B cell (primary cell): ENCODE results near the gene PTPRN2. TPM values are rescaled to one million over a fixed set of nuclear protein-coding genes. Genes with fewer than 3 reads are reported as not detected.

Experiments
- ATAC-seq: fragments of 200-7000 bp; cut with Tn5 transposase; one replicate; pipeline ENCODE4 v1.10.0; 2021; ENCODE audit warnings: low read depth, mild to moderate bottlenecking, moderate number of reproducible peaks, moderate library complexity
- CTCF ChIA-PET: fragments of 350-600 bp; sonication (Branson Sonifier 250); formaldehyde crosslinking; loops from one replicate; lab custom pipeline; 2021; ENCODE audit warnings: antibody characterized with exemption, inconsistent platforms; lab: Charles Lee
- POLR2A ChIA-PET: fragments of 350-600 bp; sonication (Branson Sonifier 250); formaldehyde crosslinking; loops from one replicate; lab custom pipeline; 2021; ENCODE audit warnings: antibody characterized with exemption; lab: Charles Lee
- DNase-seq: peaks from one replicate; pipeline ENCODE4 v3.0.0; 2013
- H2AFZ ChIP-seq: 2 replicates; pipeline ENCODE4 v1.6.1; 2012; ENCODE audit warnings: mild to moderate bottlenecking, low read depth, low read length; ENCODE audit not compliant: insufficient read depth, poor library complexity, severe bottlenecking
- H3K27ac ChIP-seq, 2 donors: 1 replicate in 1 of 2; 2 replicates in 1 of 2; pipeline ENCODE4 v1.5.1; 2012 to 2013; ENCODE audit warnings: low read length in 2 of 2, mild to moderate bottlenecking in 2 of 2, moderate library complexity in 1 of 2
- H3K27me3 ChIP-seq, 4 experiments: fragments of 200-600 bp in 1 of 4; sonication (generic) in 1 of 4; replicated peaks in 1 of 4; 1 replicate in 2 of 4; 2 replicates in 2 of 4; pipeline versions ENCODE4 v1.6.1 to v1.7.0; 2013 to 2016; ENCODE audit warnings: low read length in 3 of 4, mild to moderate bottlenecking in 2 of 4, mixed read lengths in 1 of 4, moderate library complexity in 1 of 4; ENCODE audit not compliant: insufficient read depth in 4 of 4, control insufficient read depth in 3 of 4; ENCODE audit errors: control extremely low read depth in 1 of 4
- H3K36me3 ChIP-seq, 2 experiments: replicated peaks in 1 of 2; 1 replicate in 1 of 2; 2 replicates in 1 of 2; pipeline versions ENCODE4 v1.6.1 to v1.7.1; 2013; ENCODE audit warnings: low read length in 1 of 2; ENCODE audit not compliant: insufficient read depth in 2 of 2, control insufficient read depth in 1 of 2; ENCODE audit errors: control extremely low read depth in 1 of 2, extremely low read depth in 1 of 2
- H3K4me1 ChIP-seq, 2 donors: fragments of 200-600 bp in 1 of 2; sonication (generic) in 1 of 2; 1 replicate in 1 of 2; 2 replicates in 1 of 2; pipeline versions ENCODE4 v1.5.1 to v1.6.1; 2013 to 2017; ENCODE audit warnings: low read length in 2 of 2; ENCODE audit not compliant: control insufficient read depth in 2 of 2, insufficient read depth in 2 of 2
- H3K4me2 ChIP-seq: replicated peaks from 2 replicates; pipeline ENCODE3; 2012; ENCODE audit warnings: mild to moderate bottlenecking, low read depth, low read length; ENCODE audit not compliant: poor library complexity, severe bottlenecking
- H3K4me3 ChIP-seq, 5 experiments: fragments of 200-600 bp in 1 of 5; sonication (generic) in 1 of 5; 1 replicate in 3 of 5; 2 replicates in 2 of 5; pipeline versions ENCODE4 v1.5.1 to v1.7.0; 2011 to 2016; ENCODE audit warnings: low read length in 4 of 5, mild to moderate bottlenecking in 4 of 5, low read depth in 2 of 5, control low read depth in 1 of 5, moderate library complexity in 1 of 5; ENCODE audit not compliant: insufficient read depth in 1 of 5; ENCODE audit errors: control extremely low read depth in 1 of 5, extremely low read depth in 1 of 5
- H3K79me2 ChIP-seq: fragments of 200-600 bp; sonication (generic); one replicate; pipeline ENCODE4 v1.6.0; 2016; ENCODE audit warnings: low read length; ENCODE audit not compliant: control insufficient read depth, insufficient read depth
- H3K9ac ChIP-seq: fragments of 200-600 bp; sonication (generic); 2 replicates; pipeline ENCODE4 v1.6.1; 2017; ENCODE audit warnings: mild to moderate bottlenecking, low read length, moderate library complexity
- H3K9me3 ChIP-seq, 3 donors: one replicate each; pipeline versions ENCODE4 v1.6.1 to v1.7.1; 2013; ENCODE audit warnings: low read length in 2 of 3; ENCODE audit not compliant: control insufficient read depth in 2 of 3, insufficient read depth in 1 of 3; ENCODE audit errors: control extremely low read depth in 1 of 3
- H4K20me1 ChIP-seq: 2 replicates; pipeline ENCODE4 v1.6.0; 2012; ENCODE audit warnings: mild to moderate bottlenecking, low read length; ENCODE audit not compliant: insufficient read depth, control insufficient read depth, poor library complexity, severe bottlenecking
- H3K27ac Mint-ChIP-seq: one replicate; pipeline ENCODE4 v1.8.0; 2021; ENCODE audit warnings: mixed read lengths
- H3K27me3 Mint-ChIP-seq: one replicate; pipeline ENCODE4 v1.8.0; 2021; ENCODE audit warnings: mixed read lengths
- H3K4me1 Mint-ChIP-seq: one replicate; pipeline ENCODE4 v1.8.0; 2021; ENCODE audit warnings: mixed read lengths
- H3K4me3 Mint-ChIP-seq: one replicate; pipeline ENCODE4 v1.8.0; 2021; ENCODE audit warnings: mixed read lengths
- H3K9me3 Mint-ChIP-seq: one replicate; pipeline ENCODE4 v1.8.0; 2022; ENCODE audit warnings: mixed read lengths; ENCODE audit not compliant: insufficient read depth
- EZH2 ChIP-seq: IDR thresholded peaks from 2 replicates; pipeline ENCODE4 v1.6.1; 2012; ENCODE audit warnings: borderline replicate concordance, low read depth, mild to moderate bottlenecking, moderate library complexity, low read length; ENCODE audit not compliant: insufficient read depth, poor library complexity, severe bottlenecking
- WGBS: methylation state at CpG from one replicate; pipeline ENCODE4 v1.1.5; 2013; ENCODE audit warnings: missing lambda C conversion rate; ENCODE audit not compliant: insufficient coverage; 5-methylcytosine and 5-hydroxymethylcytosine counted together
- intact Hi-C: fragments of 100-400 bp; cut with micrococcal nuclease; formaldehyde crosslinking; loops from one replicate; pipeline ENCODE4 v1.10.0; 2022
- polyA plus RNA-seq: library from polyadenylated mRNA; depleted of rRNA; stranded (reverse); fragments of >200 nt; gene quantifications from 2 replicates; pipeline ENCODE4 v1.2.3, GENCODE V29; 2012
- total RNA-seq, 2 donors: library from RNA; stranded (reverse); fragments of 120-200 nt in 1 of 2; gene quantifications; 1 replicate in 1 of 2; 2 replicates in 1 of 2; pipeline versions ENCODE4 v1.2.3 to v1.2.4, GENCODE V29; 2013 to 2022
- TF ChIP-seq, protein P1 (sequence below): fragments of 200-600 bp; IDR thresholded peaks from one replicate; pipeline ENCODE4 v1.8.0; 2022; ENCODE audit warnings: antibody characterized with exemption, mild to moderate bottlenecking

The PTPRN2 gene
- total and polyA plus RNA-seq, 2 donors (not counting 1 experiment from before 2014, with no cell fraction given) = 2.0 to 5.0 TPM

DNA sequence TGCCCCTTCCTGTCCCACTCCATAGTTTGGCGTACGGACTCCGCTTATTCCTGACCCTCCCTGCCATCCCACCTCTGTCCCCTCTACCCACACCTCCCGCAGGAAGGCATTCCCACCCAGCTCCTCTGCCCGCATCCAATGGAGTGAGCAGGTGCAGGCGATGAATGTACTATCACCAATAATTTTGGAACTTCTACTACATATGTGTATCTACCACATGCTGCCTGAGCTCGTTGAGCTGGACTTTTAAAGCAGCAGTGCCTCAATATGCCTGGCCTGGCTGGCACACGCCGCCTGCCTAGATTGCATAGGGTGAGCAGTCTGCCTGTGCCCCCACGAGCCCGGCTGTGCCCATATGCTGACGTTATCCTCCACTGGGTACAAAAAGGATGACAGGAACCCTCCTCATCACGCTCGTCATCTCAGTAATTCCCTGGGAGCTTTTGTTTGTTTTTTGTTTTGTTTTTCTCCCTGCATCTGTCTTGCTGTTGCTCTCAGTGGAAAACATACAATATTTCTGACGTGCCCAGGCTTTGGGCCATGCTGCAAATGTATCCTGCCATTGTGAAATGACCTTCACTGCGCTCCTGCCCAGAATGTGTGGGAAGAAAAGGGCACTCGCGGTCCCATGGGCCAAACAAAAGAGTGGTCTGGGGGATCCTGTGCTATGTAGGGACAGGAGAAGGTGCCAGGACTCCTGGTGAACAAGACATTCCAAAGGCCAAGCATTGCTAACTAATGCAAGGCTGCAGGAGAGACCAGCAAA is 302.8 kb downstream of the PTPRN2 start:
- H3K4me1 Mint-ChIP-seq = no peaks in the 10 kb centered on the region
- no peaks in the 10 kb centered on the region for H3K27me3 Mint-ChIP-seq
- POLR2A ChIA-PET = no interaction called here
- CTCF ChIA-PET = no interaction called here
- intact Hi-C loops = no loop called here
- Histone ChIP-seq H3K9ac (no peak overlapping the region), H3K27me3 (no peaks in the 10 kb centered on the region), H3K36me3 (no peaks in the 10 kb centered on the region), H3K4me1 (no peaks in the 10 kb centered on the region), H3K9me3 (peaks cover 0 to 44% (median 8%) of the 10 kb centered on the region in 3 donors), H3K79me2 (no peaks in the 10 kb centered on the region), H3K4me2 (no peak overlapping the region), H2AFZ (no peak overlapping the region), H3K27ac (no peak overlapping the region), H3K4me3 (no peak overlapping the region), H4K20me1 (no peaks in the 10 kb centered on the region)
- WGBS = 86% methylated on average over 12 of the region's 18 CpGs
- TF ChIP-seq, protein P1, sequence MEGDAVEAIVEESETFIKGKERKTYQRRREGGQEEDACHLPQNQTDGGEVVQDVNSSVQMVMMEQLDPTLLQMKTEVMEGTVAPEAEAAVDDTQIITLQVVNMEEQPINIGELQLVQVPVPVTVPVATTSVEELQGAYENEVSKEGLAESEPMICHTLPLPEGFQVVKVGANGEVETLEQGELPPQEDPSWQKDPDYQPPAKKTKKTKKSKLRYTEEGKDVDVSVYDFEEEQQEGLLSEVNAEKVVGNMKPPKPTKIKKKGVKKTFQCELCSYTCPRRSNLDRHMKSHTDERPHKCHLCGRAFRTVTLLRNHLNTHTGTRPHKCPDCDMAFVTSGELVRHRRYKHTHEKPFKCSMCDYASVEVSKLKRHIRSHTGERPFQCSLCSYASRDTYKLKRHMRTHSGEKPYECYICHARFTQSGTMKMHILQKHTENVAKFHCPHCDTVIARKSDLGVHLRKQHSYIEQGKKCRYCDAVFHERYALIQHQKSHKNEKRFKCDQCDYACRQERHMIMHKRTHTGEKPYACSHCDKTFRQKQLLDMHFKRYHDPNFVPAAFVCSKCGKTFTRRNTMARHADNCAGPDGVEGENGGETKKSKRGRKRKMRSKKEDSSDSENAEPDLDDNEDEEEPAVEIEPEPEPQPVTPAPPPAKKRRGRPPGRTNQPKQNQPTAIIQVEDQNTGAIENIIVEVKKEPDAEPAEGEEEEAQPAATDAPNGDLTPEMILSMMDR = no peak
- TF ChIP-seq EZH2 = no peak
- no peak overlapping the region for H3K27ac Mint-ChIP-seq
- H3K9me3 Mint-ChIP-seq = peaks cover 15% of the 10 kb centered on the region
- H3K4me3 Mint-ChIP-seq = no peak overlapping the region
- DNase-seq (no peak), ATAC-seq (no peak)

DNA sequence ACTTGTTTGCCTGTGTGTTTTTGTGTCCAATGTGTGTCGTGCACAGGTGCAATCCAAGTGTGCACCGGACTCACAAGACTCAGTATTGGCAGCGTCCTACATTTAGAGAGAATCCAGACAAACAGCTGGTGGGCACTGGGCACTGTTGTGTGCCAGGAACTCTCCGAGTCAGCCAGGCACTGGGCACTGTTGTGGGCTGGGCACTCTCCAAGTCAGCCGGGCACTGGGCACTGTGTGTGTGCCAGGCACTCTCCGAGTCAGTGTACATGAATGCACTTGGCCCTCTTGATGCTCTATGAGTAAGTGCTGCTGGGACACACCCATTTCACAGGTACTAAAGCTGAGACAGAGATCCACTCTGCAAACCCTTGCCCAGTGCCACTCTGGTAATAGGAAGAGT is 303.5 kb downstream of the PTPRN2 start:
- Mint-ChIP-seq H3K4me3 (no peak overlapping the region), H3K4me1 (no peaks in the 10 kb centered on the region), H3K9me3 (peaks cover 11% of the 10 kb centered on the region), H3K27me3 (no peaks in the 10 kb centered on the region), H3K27ac (no peak overlapping the region)
- ChIA-PET CTCF (no interaction called here), POLR2A (no interaction called here)
- peaks cover 0 to 40% (median 4%) of the 10 kb centered on the region in 3 donors for H3K9me3 ChIP-seq
- no peaks in the 10 kb centered on the region for H3K36me3 ChIP-seq
- no peak overlapping the region for H3K27ac ChIP-seq
- no peak overlapping the region for H2AFZ ChIP-seq
- H3K4me3 ChIP-seq = no peak overlapping the region
- no peak for ATAC-seq
- no peaks in the 10 kb centered on the region for H4K20me1 ChIP-seq
- no peak overlapping the region for H3K9ac ChIP-seq
- H3K79me2 ChIP-seq = no peaks in the 10 kb centered on the region
- H3K4me2 ChIP-seq = no peak overlapping the region
- no peak for DNase-seq
- no peaks in the 10 kb centered on the region for H3K4me1 ChIP-seq
- intact Hi-C loops = no loop called here
- H3K27me3 ChIP-seq = no peaks in the 10 kb centered on the region
- TF ChIP-seq, protein P1 = no peak
- TF ChIP-seq EZH2 = no peak
- WGBS = 88% methylated on average over 5 of the region's 6 CpGs
